Pulmonary artery endothelial cell (primary cell): ENCODE results near the gene CAND2. TPM values are rescaled to one million over a fixed set of nuclear protein-coding genes. Genes with fewer than 3 reads are reported as not detected.

Experiments
- DNase-seq: peaks from one replicate; pipeline ENCODE4 v3.0.0-alpha.2; 2011; ENCODE audit warnings: low read depth, low spot score
- total RNA-seq: library from RNA; depleted of rRNA; stranded (reverse); fragments of >200 nt; gene quantifications from 2 replicates; pipeline ENCODE4 v1.2.3, GENCODE V29; 2014

CAND2 gene
- total RNA-seq, 1 donor from 2014 or later = 3.3 TPM

- DNase-seq = no peak
These were observed 10.6 kb downstream of the CAND2 start for GRCh38 chr3:12807066-12807465.

- no peak for DNase-seq
These were observed 11.3 kb downstream of the CAND2 start for GRCh38 chr3:12807601-12808359.

GRCh38 chr3:12808587-12808986 is 12.1 kb downstream of the CAND2 start:
- DNase-seq = no peak

GRCh38 chr3:12809001-12809400 is 12.5 kb downstream of the CAND2 start:
- no peak for DNase-seq

GRCh38 chr3:12809435-12809834 is 13.0 kb downstream of the CAND2 start:
- no peak for DNase-seq

- peak; percentile 62 for DNase-seq
These were observed 13.7 kb downstream of the CAND2 start for GRCh38 chr3:12810013-12810780.

GRCh38 chr3:12810961-12811360 is 14.5 kb downstream of the CAND2 start:
- DNase-seq = no peak

DNA sequence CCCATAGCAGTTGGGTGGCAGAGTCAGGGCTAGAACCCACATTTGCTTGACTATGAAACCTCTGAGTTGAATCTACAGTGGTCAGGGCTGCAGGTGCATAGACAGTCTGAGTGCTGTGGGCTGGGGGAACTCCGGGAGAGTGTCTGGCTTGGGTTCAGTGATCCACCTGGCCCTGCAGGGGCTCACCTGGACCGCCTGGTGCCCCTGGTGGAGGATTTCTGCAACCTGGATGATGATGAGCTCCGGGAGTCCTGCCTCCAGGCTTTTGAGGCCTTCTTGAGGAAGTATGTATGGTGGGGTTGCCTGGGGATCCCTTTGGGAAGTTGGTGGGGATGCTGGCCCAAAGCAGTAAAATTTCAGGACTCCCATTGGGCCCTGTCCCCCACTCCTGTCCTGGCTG is 16.3 kb downstream of the CAND2 start:
- no peak for DNase-seq

DNA sequence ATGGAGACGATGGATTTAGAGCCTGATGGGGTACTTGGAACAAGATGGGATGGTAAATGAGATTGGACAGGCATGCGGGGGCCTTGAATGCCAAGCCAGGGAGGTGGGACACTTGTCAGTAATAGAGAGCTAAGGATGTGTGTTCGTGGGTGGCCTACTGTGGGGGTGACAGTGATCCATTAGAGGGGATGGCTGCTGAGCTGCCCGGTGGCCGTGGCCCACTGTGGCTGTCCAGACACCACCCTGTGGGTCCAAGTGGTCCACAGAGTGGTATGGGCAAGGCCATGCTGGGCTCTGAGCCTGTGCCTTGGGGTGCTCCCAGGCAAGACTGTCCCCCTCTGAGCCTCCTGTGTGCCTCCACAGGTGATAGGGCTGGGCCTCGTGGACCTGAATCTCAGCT is 17.5 kb downstream of the CAND2 start:
- no peak for DNase-seq

DNA sequence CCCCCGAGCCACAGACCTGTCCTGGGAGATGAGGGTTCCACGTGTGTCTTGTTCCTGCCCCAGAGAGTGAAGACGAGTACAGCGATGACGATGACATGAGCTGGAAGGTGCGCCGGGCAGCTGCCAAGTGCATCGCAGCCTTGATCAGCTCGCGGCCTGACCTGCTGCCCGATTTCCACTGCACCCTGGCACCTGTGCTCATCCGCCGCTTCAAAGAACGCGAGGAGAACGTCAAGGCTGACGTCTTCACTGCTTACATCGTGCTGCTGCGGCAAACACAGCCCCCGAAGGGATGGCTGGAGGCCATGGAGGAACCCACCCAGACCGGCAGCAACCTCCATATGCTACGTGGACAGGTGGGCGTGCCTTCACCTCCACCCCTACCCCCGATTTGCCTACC is 18.6 kb downstream of the CAND2 start:
- no peak for DNase-seq

DNA sequence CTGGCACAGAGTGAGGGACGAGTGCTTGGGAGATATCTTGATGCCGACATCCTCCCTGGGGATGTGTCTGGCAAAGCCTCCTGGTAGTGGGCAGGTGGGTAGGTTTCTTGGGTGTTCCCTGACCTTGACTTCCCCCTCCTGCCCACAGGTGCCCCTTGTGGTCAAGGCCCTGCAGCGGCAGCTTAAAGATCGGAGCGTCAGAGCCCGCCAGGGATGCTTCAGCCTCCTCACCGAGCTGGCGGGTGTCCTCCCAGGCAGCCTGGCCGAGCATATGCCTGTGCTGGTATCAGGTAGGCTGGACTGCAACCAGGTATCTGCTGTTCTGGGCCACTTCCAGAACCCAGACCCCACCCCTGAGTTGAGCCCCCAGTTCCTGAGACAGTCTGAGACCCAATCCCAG is 19.2 kb downstream of the CAND2 start:
- DNase-seq = no peak

DNA sequence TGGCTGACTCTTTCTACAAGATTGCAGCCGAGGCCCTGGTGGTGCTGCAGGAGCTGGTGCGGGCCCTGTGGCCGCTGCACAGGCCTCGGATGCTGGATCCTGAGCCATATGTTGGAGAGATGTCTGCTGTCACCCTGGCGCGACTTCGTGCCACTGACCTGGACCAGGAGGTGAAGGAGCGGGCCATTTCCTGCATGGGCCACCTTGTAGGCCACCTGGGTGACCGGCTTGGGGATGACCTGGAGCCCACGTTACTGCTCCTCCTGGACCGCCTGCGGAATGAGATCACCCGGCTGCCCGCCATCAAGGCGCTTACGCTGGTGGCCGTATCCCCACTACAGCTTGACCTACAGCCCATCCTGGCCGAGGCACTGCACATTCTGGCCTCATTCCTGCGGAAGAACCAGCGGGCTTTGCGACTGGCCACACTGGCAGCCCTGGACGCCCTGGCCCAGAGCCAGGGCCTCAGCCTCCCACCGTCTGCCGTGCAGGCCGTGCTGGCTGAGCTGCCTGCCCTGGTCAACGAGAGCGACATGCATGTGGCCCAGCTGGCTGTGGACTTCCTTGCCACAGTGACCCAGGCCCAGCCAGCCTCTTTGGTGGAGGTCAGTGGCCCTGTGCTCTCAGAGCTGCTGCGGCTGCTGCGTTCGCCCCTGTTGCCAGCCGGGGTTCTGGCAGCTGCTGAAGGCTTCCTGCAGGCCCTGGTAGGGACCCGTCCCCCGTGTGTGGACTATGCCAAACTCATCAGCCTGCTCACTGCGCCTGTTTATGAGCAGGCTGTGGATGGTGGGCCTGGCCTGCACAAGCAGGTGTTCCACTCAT is 20.3 kb downstream of the CAND2 start:
- DNase-seq = no peak

DNA sequence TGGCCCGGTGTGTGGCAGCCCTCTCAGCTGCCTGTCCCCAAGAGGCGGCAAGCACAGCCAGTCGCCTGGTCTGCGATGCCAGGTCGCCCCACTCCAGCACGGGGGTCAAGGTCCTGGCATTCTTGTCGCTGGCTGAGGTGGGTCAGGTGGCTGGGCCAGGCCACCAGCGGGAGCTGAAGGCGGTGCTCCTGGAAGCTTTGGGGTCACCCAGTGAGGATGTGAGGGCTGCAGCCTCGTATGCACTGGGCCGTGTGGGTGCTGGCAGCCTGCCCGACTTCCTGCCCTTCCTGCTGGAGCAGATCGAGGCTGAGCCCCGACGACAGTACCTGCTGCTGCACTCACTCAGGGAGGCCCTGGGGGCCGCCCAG is 20.8 kb downstream of the CAND2 start:
- DNase-seq = no peak

- DNase-seq = no peak
These were observed 21.8 kb downstream of the CAND2 start for GRCh38 chr3:12818273-12818672.

DNA sequence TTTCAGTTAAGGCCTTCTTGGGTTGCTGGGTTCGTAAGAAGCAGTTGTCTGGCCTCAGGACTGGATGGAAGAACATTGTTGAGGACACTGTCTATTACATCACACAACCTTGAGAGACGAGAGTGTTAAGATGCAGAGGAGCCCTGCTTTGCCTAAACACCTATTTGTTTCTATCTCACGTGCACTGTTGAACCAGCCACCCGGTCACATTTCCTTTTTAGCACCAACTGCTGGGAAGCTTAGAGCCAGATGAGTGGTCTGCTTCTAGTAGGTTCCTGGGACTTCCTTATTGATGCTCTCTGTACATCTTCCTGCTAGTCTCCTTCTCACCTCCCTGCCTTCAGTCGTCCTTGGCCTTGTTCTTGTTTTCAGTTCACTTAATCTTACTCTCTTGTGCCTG is 22.3 kb downstream of the CAND2 start:
- DNase-seq = no peak

GRCh38 chr3:12822725-12823373 is 26.4 kb downstream of the CAND2 start:
- DNase-seq = no peak

DNA sequence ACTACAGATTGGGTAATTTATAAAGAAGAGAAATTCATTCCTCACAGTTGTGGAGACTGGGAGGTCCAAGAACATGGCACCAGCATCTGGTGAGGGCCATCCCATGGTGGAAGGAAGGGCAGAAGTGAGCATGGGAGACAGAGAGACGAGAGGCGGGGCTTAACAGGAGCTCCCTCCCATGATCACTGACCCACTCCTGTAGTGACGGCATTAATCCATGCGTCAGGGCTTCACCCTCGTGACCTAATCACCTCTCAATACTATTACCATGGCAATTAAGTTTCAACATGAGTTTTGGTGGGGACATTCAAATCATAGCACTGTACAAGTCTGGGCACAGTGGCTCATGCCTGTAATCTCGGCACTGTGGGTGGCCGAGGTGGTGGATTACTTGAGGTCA is 27.8 kb downstream of the CAND2 start:
- no peak for DNase-seq

DNA sequence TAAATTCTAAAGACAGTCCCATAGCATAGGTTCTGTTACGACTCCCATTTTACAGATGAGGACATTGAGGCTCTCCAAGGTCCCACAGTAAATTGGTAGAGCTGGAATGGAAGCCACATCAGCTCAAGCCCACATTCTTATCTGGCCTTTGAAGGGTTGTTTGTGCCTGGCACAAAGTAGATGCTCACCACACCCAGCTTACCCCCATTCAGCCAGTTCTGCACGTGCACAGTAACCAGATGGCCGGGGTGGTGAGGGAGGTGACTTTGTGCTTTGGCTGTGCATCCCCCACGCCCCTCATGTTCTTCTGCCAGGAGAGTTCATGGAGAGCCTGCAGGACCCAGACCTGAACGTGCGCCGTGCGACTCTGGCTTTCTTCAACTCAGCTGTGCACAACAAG is 28.7 kb downstream of the CAND2 start:
- DNase-seq = no peak

DNA sequence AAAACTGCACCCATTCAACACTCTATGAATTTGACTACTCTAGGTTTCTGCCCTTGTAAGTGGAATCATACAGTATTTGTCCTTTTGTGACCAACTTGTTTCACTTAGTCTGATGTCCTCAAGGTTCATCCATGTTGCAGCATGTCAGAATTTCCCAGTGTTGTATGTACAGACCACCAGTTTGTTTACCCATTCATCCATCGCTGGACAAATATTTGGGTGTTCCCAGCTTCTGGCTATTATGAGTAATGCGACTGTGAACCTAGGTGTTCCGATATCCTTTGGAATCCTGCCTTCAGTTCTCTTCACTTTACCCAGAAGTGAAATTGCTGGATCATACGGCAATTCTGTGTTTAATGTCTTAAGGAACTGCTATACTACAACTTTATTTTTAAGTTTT is 32.3 kb downstream of the CAND2 start:
- no peak for DNase-seq

GRCh38 chr3:12829404-12829803 is 32.9 kb downstream of the CAND2 start:
- DNase-seq = no peak

GRCh38 chr3:12829886-12830784 is 33.7 kb downstream of the CAND2 start:
- no peak for DNase-seq
